Activated effector memory CD4-positive, alpha-beta T cell treated with Interleukin-2 at 50 U/mL for 16 hours (primary cell): ENCODE results near the gene SAPCD1.
A peak's percentile ranks its signal among the peaks of the same experiment; 100 is the strongest.
"Not testable (repeated sequence)": the region's sequence is repeated elsewhere in the genome, so short reads cannot be mapped to it uniquely, and the experiment has no call there.

ENCODE experiments used
- DNase-seq: peaks from one replicate; pipeline ENCODE4 v3.0.0-alpha.2; 2020

Gene SAPCD1

DNA sequence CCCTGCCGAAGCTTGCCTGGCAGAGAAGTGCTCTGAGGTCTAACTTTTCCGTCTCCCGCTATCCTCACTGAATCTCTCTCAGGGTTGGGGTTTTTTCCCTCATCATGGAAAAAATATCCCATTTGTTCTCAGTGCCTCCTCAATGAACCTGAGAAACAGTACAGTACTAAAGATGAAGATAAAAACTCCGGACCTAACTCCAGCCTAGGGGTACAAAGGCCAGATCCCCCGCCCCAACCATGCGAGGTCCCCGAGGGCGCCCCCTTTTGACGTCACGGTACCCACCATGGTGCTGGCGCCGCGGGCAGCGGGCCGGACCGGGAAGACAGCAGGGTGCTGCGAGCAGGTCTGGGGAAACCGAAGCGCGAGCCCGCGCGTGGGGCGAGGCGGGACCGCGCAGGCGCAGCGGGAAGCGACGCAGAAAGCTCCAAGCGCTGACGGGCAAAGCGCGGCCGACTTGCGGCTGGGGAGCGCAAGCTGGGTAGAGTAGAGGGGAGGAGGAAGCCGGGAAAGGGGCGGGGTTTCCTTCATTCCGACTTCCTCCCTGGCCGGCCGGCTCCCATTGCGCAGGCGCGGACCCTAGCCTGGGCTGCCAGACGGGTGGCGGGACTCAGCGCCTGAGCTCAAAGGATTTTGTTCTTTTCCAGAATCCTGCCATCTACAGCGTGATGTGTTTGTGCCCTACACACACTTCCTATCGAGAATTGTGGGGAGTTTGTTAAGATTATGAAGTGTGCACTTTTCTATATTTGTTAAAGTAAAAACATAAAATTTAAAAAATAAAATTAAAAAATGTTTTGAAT, 44.2 kb downstream of the SAPCD1 start, which contains the start of gene LSM2:
LSM2 (minus strand) TSS at position 497 of the 803 bp plus-strand sequence; CDS start at position 288, 209 bp downstream.
- peak; percentile 95 for DNase-seq

DNA sequence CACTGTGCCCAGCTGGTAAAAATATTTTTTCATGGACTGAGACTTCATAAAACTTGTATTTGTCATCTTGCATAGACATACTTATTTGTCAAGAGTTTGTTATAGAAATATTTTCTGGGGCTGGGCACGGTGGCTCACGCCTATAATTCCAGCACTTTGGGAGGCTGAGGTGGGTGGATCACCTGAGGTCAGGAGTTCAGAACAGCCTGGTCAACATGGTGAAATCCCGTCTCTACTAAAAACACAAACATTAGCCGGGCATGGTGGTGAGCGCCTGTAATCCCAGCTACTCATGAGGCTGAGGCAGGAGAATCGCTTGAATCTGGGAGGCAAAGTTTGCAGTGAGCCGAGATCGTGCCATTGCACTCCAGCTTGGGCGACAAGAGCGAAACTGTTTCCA, 46.1 kb downstream of the SAPCD1 start:
- not testable (repeated sequence) for DNase-seq

DNA sequence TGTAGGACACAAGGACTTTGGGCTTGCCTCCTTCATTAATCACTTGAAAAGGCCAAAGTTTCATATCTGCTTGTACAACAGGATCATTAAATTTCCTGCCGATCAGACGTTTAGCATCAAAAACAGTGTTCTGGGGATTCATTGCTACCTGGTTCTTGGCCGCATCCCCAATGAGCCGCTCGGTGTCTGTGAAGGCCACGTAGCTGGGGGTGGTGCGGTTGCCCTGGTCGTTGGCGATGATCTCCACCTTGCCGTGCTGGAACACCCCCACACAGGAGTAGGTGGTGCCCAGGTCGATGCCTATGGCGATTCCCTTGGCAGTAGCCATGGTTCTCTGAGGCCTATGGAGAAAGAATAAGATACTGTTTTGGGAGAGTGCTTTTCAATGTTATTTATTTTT, 49.2 kb downstream of the SAPCD1 start:
- DNase-seq: no peak

DNA sequence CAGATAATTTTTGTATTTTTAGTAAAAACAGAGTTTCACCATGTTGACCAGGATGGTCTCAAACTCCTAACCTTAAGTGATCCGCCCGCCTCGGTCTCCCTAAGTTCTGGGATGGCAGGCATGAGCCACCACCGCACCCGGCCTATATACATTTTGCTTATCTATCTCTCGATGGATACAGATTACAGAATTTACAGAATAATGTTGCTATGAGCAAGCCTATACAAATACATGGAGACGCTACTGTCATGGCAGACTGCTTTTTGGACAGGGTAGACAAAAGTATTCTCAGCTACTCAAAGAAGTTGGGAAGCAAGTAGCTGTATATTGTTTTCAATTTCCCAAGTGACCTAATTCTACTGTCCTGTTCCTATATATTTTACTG, 51.0 kb downstream of the SAPCD1 start:
- no peak for DNase-seq
